GM21619 (cell line): ENCODE results near the gene SPATA31D3.
"Not testable (repeated sequence)": the region's sequence is repeated elsewhere in the genome, so short reads cannot be mapped to it uniquely, and the experiment has no call there.

Experiments used
- ATAC-seq: cut with Tn5 transposase; IDR thresholded peaks from one replicate; pipeline ENCODE4 v1.9.1; 2021; ENCODE audit not compliant: unreplicated experiment

Gene SPATA31D3

DNA sequence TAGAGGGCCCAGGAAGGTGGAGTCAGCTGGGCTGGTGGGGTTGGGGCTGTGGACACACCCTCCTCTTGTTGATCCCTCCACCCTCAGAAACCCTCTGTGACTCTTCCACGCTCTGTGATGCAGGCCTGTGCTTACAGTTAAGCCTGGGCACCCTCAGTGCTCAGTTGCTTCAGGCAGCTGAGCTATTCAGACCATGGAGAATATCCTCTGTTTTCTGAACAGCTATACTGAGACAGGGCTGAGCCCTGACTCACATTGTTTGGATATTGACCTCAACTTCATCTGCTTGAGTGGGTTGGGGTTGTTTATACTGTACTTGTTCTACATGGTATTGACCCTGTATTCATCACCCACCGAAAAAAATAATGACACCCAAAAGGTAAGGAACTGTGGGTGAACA lies at the start of gene SPATA31D3:
Gene SPATA31D3, plus strand, starts transcription at position 108 of the 400 bp plus-strand sequence. Its CDS starts 86 bp downstream, at position 194.
- not testable (repeated sequence) for ATAC-seq

DNA sequence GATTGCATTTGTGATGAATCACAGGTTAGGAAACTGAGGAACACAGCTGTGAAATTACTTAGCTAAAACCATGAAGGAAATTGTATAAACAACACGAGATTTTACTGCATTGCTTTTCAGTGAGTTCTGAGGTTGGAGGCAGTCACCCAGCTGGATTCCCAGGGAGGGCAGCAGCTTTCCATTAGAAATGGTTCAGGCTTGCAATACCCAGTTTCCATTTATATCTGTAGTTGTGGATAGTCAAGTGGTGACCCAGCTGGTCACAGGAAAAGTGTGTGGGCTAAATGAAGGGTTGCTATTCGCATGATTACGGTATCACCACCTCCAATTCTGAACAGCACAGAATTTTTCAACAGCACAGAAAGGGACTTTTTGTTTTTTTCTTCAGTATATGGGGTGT lies 49.4 kb upstream of the SPATA31D3 start:
- no peak for ATAC-seq

DNA sequence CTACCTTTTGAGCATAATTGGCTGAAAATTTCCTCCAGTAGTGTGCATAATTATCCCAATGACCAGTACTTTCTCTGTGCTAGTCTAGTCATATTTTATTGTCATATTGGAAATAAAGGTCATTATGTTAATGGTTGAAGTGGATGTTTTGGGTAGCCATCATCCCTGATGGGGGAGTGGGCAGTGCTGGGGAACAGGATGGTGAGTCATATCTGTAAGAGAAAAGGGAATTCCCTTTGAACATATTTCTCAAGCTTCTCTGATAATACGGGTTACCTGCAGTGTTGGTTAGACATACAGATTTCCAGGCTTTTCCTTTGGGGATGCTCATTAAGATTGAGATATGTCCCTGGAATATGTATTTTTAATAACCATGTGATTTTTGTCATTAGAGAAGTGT lies 48.4 kb upstream of the SPATA31D3 start:
- ATAC-seq = no peak

DNA sequence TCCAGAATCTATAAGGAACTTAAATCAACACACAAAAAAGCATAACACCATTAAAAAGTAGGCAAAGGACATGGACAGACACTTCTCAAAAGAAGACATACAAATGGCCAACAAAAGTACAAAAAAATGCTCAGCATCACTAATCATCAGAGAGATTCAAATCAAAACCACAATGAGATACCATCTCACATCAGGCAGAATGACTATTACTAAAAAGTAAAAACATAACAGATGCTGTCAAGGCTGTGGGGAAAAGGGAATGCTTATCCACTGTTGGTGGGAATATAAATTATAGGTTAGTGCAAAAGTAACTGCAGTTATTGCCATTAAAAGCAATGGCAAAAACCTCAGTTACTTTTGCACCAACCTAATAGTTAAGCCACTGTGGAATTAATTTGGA lies 47.2 kb upstream of the SPATA31D3 start:
- ATAC-seq = no peak

- ATAC-seq = no peak
Observed at GRCh38 chr9:81898851-81899250, 44.4 kb upstream of the SPATA31D3 start.

- no peak for ATAC-seq
Observed at GRCh38 chr9:81902196-81902595, 41.1 kb upstream of the SPATA31D3 start.

- no peak for ATAC-seq
Observed at GRCh38 chr9:81902626-81903025, 40.7 kb upstream of the SPATA31D3 start.

DNA sequence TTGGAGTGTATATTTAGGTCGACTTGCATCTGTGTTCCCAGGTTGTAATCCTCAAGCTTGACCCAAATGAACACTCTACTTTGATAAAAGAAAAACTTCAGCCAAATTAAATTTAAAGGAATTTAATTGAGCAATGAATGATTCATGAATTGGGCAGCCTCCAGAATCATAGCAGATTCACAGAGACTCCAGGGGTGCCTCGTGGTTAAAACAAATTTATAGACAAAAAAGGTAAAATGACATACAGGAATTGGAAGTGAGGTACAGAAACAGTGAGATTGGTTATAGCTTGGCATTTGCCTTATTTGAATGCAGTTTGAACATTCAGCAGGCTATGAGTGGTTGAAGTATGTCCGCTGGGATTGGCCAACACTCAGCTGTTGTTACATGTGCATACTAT lies 36.6 kb upstream of the SPATA31D3 start:
- ATAC-seq = no peak

- no peak for ATAC-seq
Observed at GRCh38 chr9:81912135-81912534, 31.2 kb upstream of the SPATA31D3 start.

GRCh38 chr9:81915801-81916505 lies 27.3 kb upstream of the SPATA31D3 start:
- no peak for ATAC-seq

- ATAC-seq = not testable (repeated sequence)
Observed at GRCh38 chr9:81918507-81918906, 24.8 kb upstream of the SPATA31D3 start.

DNA sequence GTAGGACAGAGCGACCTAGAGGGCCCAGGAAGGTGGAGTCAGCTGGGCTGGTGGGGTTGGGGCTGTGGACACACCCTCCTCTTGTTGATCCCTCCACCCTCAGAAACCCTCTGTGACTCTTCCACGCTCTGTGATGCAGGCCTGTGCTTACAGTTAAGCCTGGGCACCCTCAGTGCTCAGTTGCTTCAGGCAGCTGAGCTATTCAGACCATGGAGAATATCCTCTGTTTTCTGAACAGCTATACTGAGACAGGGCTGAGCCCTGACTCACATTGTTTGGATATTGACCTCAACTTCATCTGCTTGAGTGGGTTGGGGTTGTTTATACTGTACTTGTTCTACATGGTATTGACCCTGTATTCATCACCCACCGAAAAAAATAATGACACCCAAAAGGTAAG lies 15.0 kb upstream of the SPATA31D3 start, which contains the start of gene SPATA31D4:
Gene SPATA31D4, plus strand, starts transcription at position 124 of the 400 bp plus-strand sequence. Its CDS starts 86 bp downstream, at position 210.
- not testable (repeated sequence) for ATAC-seq

DNA sequence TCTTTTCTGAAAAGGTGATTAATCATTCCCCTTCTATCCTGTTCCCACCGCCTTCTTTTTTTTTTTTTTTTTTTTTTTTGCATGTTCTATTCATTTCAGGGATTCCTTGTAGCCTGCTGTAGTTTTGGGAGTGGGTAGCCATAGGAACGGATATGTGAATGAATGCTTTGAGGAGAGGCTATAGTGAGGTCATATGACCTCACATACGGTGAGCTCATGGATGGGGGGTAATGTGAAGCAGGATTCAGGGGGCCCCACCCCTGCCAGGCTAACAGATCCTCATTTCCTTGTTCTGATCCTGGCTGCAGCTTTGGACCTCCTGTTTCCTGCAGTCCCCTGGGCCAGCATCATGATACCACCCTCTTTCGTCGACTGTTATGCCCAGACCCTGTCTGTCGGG lies 13.2 kb upstream of the SPATA31D3 start:
- not testable (repeated sequence) for ATAC-seq

DNA sequence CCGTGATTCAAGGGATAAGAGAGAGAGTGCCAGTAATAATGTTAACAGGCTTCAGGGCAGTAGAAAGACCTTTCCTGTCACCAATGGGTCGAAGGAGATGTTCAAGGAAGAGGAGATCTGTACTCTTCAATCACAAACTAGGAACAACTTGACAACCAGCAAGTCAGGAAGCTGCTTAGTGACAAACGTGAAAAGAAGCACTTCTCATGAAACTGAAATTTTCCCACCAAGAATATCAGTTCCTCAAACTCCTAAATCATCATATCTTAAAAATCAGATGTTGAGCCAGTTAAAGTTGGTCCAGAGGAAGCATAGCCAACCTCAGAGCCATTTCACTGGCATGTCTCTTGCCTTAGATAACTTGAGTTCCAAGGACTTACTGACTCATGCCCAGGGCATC lies 9.8 kb upstream of the SPATA31D3 start:
- not testable (repeated sequence) for ATAC-seq

GRCh38 chr9:81948650-81949049 lies 5.3 kb downstream of the SPATA31D3 start:
- not testable (repeated sequence) for ATAC-seq

DNA sequence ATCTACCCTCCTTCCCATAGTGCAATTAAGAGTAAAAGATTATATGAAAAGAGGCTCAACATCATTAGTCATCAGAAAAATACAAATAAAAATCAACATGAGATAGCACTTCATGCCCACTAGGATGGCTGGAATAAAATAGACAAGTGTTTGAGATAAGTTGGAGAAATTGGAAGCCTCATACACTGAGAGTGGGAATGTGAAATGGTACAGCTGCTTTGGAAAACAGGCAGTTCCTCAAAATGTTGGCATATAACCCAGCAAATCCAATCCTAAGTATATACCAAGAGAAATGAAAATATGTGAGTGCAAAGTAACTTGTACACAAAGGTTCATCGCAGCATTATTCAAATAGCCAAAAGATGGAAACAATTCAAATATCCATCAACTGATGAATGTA lies 9.8 kb downstream of the SPATA31D3 start:
- no peak for ATAC-seq

- ATAC-seq = no peak
Observed at GRCh38 chr9:81955625-81956024, 12.3 kb downstream of the SPATA31D3 start.

GRCh38 chr9:81964218-81965171 lies 21.2 kb downstream of the SPATA31D3 start:
- no peak for ATAC-seq

DNA sequence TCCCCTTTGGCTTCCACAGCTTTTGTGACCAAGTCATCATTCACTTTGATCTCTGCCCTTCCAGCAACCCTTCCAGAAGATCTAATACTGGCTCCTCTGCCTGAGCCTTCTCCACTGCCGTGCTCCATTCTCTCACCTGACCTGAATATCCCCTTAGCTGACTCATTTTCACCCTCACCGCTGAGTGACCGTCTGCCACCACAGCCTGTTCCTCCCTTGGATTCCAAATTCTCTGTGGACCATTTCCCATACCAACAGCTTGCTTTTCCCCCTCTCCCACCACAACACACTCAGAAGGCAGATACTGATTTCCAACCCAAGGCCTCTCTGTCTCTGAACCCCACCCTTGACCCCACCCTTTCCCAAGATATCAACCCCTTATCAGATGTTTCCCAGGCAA lies 24.7 kb downstream of the SPATA31D3 start:
- ATAC-seq = no peak

DNA sequence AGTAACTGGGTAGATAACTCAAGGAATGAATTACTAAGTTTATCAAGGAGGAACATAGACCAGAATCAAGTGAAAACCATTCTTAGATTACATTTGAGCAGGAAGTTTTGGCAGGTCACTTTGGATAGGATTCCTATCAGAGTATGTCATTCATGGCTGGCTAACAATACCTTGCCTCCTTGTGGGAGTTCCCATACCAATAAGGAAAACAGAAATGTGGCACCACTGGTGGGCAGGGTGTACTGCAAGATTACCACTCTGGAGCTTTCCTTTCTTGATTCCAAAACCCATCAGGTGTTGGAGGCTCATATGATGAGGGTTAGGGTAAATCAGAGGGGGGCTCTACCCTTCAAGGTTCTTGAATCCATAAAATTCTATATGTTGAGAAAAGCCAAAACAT lies 26.7 kb downstream of the SPATA31D3 start:
- ATAC-seq = no peak

GRCh38 chr9:81971727-81972126 lies 28.4 kb downstream of the SPATA31D3 start:
- no peak for ATAC-seq

GRCh38 chr9:81974764-81975163 lies 31.5 kb downstream of the SPATA31D3 start:
- ATAC-seq = no peak
